GM20000 (cell line): ENCODE results near the gene ONECUT1.

ENCODE experiments used
- DNase-seq: peaks from one replicate; pipeline ENCODE4 v3.0.0; 2012; ENCODE audit warnings: low spot score
- CTCF ChIP-seq: IDR thresholded peaks from 2 replicates; pipeline ENCODE4 v1.5.1; 2012; ENCODE audit warnings: mild to moderate bottlenecking, control low read depth; ENCODE audit errors: extremely low read depth, missing control alignments

Gene ONECUT1

GRCh38 chr15:52795464-52796227 is 5.5 kb upstream of the ONECUT1 start:
- no peak for DNase-seq
- no peak for TF ChIP-seq CTCF

- no peak for TF ChIP-seq CTCF
- DNase-seq, result no peak
Measured at GRCh38 chr15:52794665-52795463, 4.7 kb upstream of the ONECUT1 start.

GRCh38 chr15:52791776-52792175 is 1.6 kb upstream of the ONECUT1 start:
- no peak for TF ChIP-seq CTCF
- DNase-seq, result no peak

GRCh38 chr15:52790941-52791751 is 1.0 kb upstream of the ONECUT1 start:
- no peak for DNase-seq
- no peak for TF ChIP-seq CTCF

- DNase-seq, result peak; percentile 67
- no peak for TF ChIP-seq CTCF
Measured at GRCh38 chr15:52789601-52790168, 451 bp downstream of the ONECUT1 start.

GRCh38 chr15:52789008-52789600 is 1.0 kb downstream of the ONECUT1 start:
- TF ChIP-seq CTCF, result no peak
- DNase-seq, result no peak
